IPS DF 19.7 (cell line): ENCODE data around the gene RNFT2.

ENCODE experiments used
- DNase-seq: peaks from one replicate; pipeline ENCODE4 v3.0.0-alpha.2; 2013; ENCODE audit warnings: low read depth, low spot score

RNFT2 gene

GRCh38 chr12:116878567-116879508, 140.7 kb downstream of the RNFT2 start:
- no peak for DNase-seq

DNA sequence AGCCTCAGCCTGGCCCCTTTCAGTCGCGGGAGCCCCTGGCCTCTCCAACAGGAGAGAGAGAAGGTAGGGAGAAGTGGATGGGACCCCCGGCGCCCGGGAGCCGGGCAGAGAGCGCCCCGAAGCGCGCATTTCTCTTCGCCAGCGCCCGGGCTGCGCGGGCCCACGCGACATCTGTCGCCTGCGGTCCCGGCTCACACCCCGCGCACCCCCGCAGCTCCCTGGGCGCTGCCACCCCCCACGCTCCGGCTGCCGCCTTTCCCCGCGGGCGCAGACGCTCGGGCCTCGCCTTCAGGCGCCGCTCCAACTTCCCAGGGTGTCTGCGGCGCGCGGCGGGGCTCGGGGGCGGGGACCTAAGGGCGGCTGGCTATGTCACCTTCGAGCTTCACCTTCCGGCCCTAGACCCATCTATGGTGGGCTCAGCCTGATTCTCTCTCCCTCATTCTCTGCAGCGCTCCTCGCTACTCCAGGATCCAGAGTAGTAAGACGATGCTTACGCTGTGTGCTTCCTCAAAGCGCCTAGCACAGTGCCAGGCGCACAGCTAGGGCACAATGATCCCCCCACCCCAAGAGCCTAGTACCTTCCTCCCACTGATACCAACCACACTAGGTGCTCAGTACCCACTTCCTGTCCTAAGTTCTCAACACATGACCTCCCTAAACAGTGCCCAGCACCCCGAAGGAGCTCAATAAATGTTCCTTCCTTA, 141.5 kb downstream of the RNFT2 start:
- no peak for DNase-seq

- DNase-seq, result no peak
Measured at GRCh38 chr12:116880213-116880816, 142.2 kb downstream of the RNFT2 start.

DNA sequence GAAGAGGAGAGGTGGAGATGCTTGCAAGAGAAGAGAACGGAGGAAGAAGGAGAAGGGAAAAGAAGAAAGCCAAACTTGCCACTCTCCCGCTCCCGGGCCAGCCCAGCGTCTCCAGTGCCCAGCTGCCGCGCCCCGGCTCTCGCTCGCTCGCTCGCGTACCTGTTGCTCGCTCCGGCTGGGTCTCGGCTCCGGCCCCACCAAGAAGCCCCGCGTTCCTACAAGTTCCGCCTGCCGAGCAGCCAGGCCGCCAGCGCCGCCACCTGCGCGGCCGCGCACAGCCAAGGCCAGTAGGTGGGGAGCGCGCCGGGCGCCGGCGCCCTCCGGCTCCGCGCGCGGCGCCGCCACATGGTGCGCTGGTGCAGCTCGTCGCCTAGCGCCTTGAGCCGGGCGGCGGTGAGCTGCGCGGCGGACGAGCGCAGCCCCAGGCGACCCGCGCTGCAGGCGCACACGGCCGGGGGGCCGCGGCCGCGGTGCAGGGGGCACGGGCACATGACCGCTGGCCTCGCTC, 142.8 kb downstream of the RNFT2 start:
- no peak for DNase-seq

DNA sequence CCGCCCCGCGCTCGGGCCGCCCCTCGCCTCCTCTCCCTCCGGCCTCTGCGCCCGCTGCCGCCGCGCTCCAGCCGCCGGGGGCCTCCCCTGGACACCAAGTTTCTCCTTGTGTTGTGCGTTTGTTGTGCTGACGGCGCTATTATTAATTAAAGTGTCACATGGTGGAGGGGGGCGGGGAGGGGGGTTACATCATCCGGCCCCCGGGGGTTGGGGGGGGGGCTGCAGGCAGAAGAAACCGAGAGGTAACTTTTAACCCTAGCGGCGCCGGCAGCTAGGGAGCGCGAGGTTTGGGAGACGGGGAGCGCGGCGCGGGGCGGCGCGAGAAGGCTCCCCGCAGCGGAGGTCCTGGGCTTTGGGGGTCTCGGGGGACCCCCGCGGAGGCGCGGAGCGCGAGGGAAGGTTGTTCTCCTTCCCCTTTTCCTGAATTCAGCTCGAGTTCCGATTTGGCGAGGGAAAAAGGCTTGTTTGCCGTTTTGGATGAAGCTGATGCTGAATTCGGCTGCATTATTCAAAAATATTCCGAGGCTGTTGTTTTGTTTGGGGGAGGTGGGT, 143.3 kb downstream of the RNFT2 start, which contains the start of gene HRK:
Gene HRK, minus strand, starts transcription at position 117 of the 552 bp plus-strand sequence. CDS start 134 bp downstream, outside the sequence.
- no peak for DNase-seq

DNA sequence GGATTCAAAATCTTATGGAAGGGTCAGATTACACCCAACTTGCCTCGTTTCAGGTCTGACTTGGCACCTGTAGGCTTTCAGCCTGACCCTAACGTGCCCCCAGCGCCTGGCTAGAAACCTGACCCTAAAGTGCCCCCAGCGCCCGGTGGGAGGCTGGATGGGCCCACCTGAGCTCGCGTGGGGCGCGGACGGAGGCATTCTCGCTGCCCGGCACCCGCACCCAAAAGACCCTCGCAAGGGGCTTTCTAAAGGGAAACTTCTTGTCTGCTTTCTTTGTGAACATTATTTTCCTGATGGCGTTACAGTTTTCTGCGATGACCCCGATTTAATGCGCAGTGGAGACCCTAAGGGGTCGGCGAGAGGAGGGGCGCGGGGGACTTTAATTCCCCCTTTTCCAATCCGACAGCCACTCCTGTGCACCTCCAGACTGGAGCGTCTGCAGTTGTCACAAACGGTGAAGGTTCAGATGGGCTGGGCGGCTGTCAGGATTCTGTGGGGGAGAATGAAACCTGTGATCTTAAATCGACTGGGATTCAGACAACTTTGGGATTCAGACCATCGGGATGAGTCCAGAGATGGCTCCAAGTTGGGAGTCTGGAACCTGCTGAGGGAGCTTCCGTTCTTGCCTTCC, 143.9 kb downstream of the RNFT2 start:
- no peak for DNase-seq

DNA sequence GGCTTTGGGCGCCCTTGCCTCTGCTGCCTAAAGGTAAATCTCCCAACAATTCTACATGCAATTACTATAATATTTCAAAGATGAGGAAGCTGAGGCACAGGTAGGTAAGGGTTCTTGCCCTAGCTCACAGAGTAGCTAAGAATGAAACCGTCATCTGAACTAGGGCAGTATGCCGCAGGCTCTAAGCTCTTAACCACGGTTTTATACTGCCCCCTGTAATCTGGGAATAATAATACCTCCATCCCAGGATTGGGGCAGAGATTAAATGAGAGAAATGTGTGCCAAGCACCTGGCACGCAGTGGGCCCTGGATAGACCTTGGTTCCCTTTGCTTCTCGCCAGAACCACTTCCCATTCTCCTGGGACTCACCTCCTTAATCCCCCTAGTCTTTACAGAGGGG, 144.6 kb downstream of the RNFT2 start:
- no peak for DNase-seq

- DNase-seq, result no peak
Measured at GRCh38 chr12:116884871-116885270, 146.8 kb downstream of the RNFT2 start.

GRCh38 chr12:116885491-116885890, 147.4 kb downstream of the RNFT2 start:
- DNase-seq, result no peak

- DNase-seq, result no peak
Measured at GRCh38 chr12:116887244-116887643, 149.1 kb downstream of the RNFT2 start.

GRCh38 chr12:116887897-116888296, 149.8 kb downstream of the RNFT2 start:
- DNase-seq, result no peak

DNA sequence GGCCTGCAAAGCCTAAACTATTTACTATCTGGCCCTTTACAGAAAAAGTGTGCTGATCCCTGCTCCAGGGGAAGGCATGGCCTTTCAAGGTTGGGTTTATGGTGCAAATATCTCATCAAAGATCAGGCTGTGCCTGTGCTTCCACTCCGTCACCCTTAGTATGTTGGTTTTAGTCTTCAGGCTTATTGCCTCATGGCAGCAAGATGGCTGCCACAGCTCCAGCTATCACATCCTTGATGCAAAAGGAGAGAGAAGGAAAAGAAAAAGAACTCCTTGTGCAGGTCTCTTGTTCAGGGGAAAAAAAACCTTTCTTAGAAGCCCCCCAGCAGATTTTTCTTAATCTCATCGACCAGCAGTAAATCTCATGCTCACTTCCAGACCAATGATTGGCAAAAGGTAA, 152.2 kb downstream of the RNFT2 start:
- no peak for DNase-seq

- no peak for DNase-seq
Measured at GRCh38 chr12:116891019-116891418, 152.9 kb downstream of the RNFT2 start.

- no peak for DNase-seq
Measured at GRCh38 chr12:116892349-116893140, 154.4 kb downstream of the RNFT2 start.

DNA sequence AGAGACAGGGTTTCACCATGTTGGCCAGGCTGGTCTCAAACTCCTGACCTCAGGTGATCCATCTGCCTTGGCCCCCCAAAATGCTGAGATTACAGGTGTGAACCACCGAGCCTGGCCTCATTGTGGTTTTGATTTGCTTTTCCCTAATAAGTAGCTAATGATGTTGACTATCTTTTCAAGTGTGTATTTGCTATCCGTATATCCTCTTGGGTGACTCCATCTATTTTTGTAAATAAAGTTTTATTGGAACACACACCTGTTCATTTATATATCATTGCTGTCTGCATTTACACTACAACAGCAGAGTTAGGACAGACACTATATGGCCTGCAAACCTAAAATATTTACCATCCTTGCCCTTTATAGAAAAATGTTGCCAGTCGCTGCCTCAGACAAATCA, 156.8 kb downstream of the RNFT2 start:
- DNase-seq, result no peak

DNA sequence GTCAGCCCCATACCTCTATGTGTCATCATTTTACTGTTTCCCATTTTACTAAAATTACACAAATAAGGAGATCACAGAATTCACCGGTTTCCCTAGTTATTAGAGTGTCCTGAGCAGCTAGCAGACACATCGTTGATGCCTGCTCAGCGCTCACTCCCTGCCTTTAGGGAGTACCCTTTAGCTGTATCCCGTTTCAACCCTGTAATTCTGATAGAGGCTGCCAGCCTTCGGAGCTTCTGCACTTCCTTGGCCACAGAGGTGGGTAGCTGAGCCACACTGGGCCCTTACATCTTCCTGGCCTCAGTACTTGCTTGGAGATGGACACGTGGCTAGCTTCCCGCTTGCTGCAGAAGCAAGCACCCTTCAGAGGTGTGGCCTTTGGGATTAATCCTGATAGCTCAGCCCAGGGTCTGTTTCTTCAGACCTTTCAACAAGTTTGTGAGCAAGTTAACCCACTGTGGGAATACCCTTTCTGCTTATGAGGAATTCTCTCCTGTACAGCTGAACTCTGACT, 158.4 kb downstream of the RNFT2 start:
- no peak for DNase-seq

- DNase-seq, result no peak
Measured at GRCh38 chr12:116897476-116897875, 159.4 kb downstream of the RNFT2 start.

DNA sequence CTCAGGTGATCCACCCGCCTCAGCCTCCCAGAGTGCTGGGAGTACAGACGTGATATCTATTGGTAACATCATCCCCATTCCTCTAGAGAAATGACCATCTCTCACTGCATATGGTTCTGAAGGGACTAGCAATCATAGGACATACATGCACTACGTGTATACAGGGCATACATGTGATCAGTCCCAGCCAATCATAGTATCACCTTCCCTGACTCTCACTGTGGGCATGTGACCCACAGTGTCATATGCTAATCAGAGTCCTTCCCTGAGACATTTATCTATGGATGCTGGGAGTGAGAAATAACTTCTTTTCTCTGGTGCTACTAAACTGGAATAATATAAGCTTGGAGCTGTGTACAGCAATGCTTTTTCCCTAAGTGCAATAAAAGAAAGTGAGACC, 160.6 kb downstream of the RNFT2 start:
- no peak for DNase-seq

DNA sequence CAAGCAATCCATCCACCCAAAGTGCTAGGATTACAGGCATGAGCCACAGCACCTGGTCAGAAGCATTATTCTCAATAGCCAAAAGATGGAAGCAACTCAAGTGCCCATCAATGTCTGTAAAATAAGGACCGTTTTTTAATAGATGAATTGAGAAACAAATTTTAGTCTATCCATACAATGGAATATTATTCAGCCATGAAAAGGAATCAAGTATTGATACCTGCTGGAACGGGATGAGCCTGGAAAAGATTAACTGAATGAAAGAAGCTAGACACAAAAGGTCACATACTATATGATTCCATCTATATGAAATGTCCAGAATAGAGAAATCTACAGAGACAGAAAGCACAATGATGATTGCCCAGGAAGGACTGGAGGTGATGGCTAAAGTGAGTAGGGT, 163.5 kb downstream of the RNFT2 start:
- DNase-seq, result no peak
